Endothelial cell (in vitro differentiated cells): ENCODE data around the gene SEMA4A. TPM values are rescaled to one million over a fixed set of nuclear protein-coding genes. Genes with fewer than 3 reads are reported as not detected.
A peak's percentile ranks its signal among the peaks of the same experiment; 100 is the strongest.
"Not testable (repeated sequence)": the region's sequence is repeated elsewhere in the genome, so short reads cannot be mapped to it uniquely, and the experiment has no call there.

Experiments used
- DNase-seq: peaks from one replicate; pipeline ENCODE4 v3.0.0; 2021; ENCODE audit warnings: low spot score
- H3K27ac Mint-ChIP-seq: one replicate; pipeline ENCODE4 v1.8.0; 2021; ENCODE audit warnings: mixed read lengths, inconsistent platforms; ENCODE audit not compliant: unreplicated experiment
- H3K27me3 Mint-ChIP-seq: one replicate; pipeline ENCODE4 v1.8.0; 2021; ENCODE audit warnings: mild to moderate bottlenecking, moderate library complexity, mixed read lengths, inconsistent platforms; ENCODE audit not compliant: unreplicated experiment
- H3K36me3 Mint-ChIP-seq: one replicate; pipeline ENCODE4 v1.8.0; 2021; ENCODE audit warnings: mild to moderate bottlenecking, low read depth, mixed read lengths, inconsistent platforms; ENCODE audit not compliant: unreplicated experiment
- H3K4me1 Mint-ChIP-seq: one replicate; pipeline ENCODE4 v1.8.0; 2021; ENCODE audit warnings: mild to moderate bottlenecking, mixed read lengths, inconsistent platforms; ENCODE audit not compliant: unreplicated experiment
- H3K4me3 Mint-ChIP-seq: one replicate; pipeline ENCODE4 v1.8.0; 2021; ENCODE audit warnings: mild to moderate bottlenecking, mixed read lengths, inconsistent platforms; ENCODE audit not compliant: unreplicated experiment
- H3K9me3 Mint-ChIP-seq: one replicate; pipeline ENCODE4 v1.8.0; 2021; ENCODE audit warnings: mixed read lengths, inconsistent platforms; ENCODE audit not compliant: unreplicated experiment
- total RNA-seq: library from RNA; stranded (reverse); fragmentation: NEBNext Ultra II Directional; extraction: Animal tissue kit (Norgen Biotek cat#: 25700); gene quantifications from one replicate; pipeline ENCODE4 v1.2.1, GENCODE V29; 2021; ENCODE audit not compliant: unreplicated experiment
- TF ChIP-seq, protein P1 (sequence below): fragments of 200-600 bp; sonication (generic); IDR thresholded peaks from one replicate; pipeline ENCODE4 v1.5.0; 2021; ENCODE audit warnings: antibody characterized with exemption; ENCODE audit not compliant: unreplicated experiment

SEMA4A gene
- total RNA-seq, 1 donor from 2014 or later = 2.2 TPM

DNA sequence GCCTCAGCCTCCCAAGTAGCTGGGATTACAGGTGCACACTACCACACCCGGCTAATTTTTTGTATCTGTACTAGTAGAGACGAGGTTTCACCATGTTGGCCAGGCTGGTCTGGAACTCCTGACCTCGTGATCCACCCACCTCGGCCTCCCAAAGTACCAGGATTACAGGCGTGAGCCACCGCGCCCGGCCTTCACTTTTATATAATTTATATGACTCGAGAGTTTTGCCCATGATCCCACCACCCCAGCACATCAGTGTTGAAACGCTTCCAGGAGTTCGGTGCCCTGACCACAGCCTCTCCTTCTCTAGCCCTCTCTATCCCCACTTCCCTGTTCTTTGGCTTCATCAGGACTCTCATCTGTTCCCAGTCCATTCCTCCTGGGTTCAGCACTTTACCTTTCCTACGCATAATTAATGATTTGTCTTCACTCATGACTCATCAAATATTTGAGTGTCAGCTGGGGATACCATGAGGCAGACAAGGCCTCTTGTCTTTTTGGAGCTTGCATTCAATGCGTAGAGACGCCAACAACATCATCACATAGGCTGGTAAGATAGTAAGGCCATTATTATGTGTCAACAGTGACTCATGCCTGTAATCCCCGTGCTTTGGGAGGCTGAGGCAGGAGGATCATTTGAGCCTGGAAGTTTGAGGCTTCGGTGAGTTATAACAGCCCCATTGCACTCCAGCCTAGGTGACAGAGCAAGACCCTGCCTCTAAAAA lies 60.8 kb downstream of the SEMA4A start:
- no peaks in the 10 kb centered on the region for H3K9me3 Mint-ChIP-seq
- no peak for DNase-seq
- peak overlapping the region; percentile 78 for H3K4me3 Mint-ChIP-seq
- H3K4me1 Mint-ChIP-seq = peaks cover 9% of the 10 kb centered on the region
- H3K27ac Mint-ChIP-seq = peak overlapping the region; percentile 62
- H3K36me3 Mint-ChIP-seq = peaks cover 8% of the 10 kb centered on the region
- TF ChIP-seq, protein P1, sequence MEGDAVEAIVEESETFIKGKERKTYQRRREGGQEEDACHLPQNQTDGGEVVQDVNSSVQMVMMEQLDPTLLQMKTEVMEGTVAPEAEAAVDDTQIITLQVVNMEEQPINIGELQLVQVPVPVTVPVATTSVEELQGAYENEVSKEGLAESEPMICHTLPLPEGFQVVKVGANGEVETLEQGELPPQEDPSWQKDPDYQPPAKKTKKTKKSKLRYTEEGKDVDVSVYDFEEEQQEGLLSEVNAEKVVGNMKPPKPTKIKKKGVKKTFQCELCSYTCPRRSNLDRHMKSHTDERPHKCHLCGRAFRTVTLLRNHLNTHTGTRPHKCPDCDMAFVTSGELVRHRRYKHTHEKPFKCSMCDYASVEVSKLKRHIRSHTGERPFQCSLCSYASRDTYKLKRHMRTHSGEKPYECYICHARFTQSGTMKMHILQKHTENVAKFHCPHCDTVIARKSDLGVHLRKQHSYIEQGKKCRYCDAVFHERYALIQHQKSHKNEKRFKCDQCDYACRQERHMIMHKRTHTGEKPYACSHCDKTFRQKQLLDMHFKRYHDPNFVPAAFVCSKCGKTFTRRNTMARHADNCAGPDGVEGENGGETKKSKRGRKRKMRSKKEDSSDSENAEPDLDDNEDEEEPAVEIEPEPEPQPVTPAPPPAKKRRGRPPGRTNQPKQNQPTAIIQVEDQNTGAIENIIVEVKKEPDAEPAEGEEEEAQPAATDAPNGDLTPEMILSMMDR = no peak
- H3K27me3 Mint-ChIP-seq = peaks cover 7% of the 10 kb centered on the region

DNA sequence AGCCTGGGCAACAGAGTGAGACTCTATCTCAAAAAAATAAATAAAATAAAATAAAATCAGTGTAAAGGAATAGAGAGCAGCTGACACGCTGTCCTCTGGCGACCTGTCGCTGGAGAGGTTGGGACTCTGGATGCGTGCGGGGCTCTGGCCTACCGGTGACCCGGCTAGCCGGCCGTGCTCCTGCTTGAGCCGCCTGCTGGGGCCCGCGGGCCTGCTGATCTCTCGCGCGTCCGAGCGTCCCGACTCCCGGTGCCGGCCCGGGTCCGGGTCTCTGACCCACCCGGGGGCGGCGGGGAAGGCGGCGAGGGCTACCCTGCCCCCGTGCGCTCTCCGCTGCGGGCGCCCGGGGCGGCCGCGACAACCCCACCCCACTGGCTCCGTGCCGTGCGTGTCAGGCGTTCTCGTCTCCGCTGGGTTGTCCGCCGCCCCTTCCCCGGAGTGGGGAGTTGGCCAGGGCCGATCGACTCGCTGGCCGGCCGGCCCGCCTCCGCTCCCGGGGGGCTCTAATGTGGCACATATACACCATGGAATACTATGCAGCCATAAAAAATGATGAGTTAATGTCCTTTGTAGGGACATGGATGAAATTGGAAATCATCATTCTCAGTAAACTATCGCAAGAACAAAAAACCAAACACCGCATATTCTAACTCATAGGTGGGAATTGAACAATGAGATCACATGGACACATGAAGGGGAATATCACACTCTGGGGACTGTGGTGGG lies 63.1 kb downstream of the SEMA4A start:
- not testable (repeated sequence) for H3K36me3 Mint-ChIP-seq, DNase-seq, H3K27me3 Mint-ChIP-seq, H3K4me3 Mint-ChIP-seq, H3K27ac Mint-ChIP-seq, H3K9me3 Mint-ChIP-seq, H3K4me1 Mint-ChIP-seq

DNA sequence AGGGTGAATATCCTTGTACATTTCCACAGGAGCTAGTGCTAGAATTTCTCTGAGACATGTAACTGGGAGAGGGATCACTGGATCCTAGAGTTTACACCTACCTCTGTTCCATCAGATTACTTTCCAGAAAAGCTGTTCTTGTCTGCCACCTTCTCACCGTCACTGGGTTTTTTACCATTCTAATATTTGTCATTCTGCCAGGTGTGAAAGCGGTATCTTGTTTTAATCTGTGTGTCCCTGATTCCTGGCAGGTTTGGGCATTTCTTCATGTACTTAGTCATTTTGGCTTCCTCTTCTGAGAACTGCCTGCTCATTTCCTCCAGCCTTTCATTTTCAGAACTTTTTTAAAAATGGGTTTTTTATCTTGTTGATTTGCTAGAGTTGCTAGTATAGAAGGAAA lies 64.5 kb downstream of the SEMA4A start:
- Mint-ChIP-seq H3K4me3 (no peak overlapping the region), H3K4me1 (peaks cover 3% of the 10 kb centered on the region), H3K36me3 (peaks cover 18% of the 10 kb centered on the region), H3K27me3 (peaks cover 4% of the 10 kb centered on the region), H3K9me3 (no peaks in the 10 kb centered on the region), H3K27ac (no peak overlapping the region)
- DNase-seq = no peak
- TF ChIP-seq, protein P1 = no peak

DNA sequence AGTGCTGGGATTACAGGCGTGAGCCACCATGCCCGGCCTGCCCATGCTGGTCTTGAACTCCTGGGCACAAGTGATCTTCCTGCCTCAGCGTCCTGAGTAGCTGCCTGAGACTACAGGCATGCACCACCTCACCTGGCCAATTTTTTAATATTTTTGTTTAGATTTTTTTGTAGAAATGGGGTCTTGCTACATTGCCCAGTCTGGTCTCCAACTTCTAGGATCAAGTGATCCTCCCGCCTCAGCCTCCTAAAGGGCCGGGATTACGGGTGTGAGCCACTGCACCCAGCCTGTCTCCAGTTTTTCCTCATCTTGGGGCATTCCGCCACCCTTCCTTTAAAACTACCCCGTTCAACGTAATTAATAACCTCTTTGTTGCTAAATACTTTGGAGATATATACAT lies 66.8 kb downstream of the SEMA4A start:
- Mint-ChIP-seq H3K36me3 (peaks cover 27% of the 10 kb centered on the region), H3K4me1 (peaks cover under 1% of the 10 kb centered on the region), H3K4me3 (no peak overlapping the region), H3K27me3 (peaks cover 2% of the 10 kb centered on the region), H3K27ac (no peak overlapping the region), H3K9me3 (no peaks in the 10 kb centered on the region)
- DNase-seq = no peak
- TF ChIP-seq, protein P1 = no peak

DNA sequence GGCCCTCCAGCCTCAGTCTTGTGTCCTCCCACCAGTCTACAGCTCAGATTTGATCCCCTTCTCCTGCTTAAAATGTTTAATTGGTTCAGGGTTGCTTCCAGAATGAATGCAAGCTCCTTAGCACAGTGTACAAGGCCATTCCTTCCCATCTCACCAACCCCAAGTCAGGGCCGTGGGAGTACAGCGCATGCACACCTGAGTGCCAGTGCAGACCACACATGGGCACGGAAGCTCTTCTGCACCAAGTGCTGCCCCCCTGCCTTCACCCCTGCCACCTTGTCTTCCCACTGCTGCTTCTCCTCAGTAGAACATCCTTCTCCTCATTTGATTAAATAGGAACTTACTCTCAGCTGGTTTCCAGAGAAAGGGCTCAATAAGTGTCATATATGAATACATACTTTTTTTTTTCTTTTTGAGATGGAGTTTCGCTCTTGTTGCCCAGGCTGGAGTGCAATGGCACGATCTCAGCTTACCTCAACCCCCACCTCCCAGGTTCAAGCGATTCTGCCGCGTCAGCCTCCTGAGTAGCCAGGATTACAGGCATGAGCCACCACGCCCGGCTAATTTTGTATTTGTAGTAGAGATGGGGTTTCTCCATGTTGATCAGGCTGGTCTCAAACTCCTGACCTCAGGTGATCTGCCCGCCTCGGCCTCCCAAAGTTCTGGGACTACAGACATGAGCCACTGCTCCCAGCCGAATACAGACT lies 68.8 kb downstream of the SEMA4A start:
- H3K36me3 Mint-ChIP-seq = peaks cover 27% of the 10 kb centered on the region
- H3K27ac Mint-ChIP-seq = no peak overlapping the region

More for the DNA sequence above, 68.8 kb downstream of the SEMA4A start:
- TF ChIP-seq, protein P1 = no peak
- H3K4me3 Mint-ChIP-seq = no peak overlapping the region
- peaks cover 4% of the 10 kb centered on the region for H3K4me1 Mint-ChIP-seq
- peaks cover 2% of the 10 kb centered on the region for H3K27me3 Mint-ChIP-seq
- H3K9me3 Mint-ChIP-seq = no peaks in the 10 kb centered on the region
- DNase-seq = no peak
